Measurements from ENCODE around the gene CACNB1.

The CACNB1 gene

GRCh38 chr17:39197380-39198185, at the start of gene CACNB1:
Gene CACNB1 (minus strand): TSS chr17:39197669. CDS start chr17:39197495, 174 bp downstream.
- DNase-seq: peak; percentile 84

- no peak for DNase-seq
Measured at GRCh38 chr17:39246274-39246673, 48.8 kb upstream of the CACNB1 start.

DNA sequence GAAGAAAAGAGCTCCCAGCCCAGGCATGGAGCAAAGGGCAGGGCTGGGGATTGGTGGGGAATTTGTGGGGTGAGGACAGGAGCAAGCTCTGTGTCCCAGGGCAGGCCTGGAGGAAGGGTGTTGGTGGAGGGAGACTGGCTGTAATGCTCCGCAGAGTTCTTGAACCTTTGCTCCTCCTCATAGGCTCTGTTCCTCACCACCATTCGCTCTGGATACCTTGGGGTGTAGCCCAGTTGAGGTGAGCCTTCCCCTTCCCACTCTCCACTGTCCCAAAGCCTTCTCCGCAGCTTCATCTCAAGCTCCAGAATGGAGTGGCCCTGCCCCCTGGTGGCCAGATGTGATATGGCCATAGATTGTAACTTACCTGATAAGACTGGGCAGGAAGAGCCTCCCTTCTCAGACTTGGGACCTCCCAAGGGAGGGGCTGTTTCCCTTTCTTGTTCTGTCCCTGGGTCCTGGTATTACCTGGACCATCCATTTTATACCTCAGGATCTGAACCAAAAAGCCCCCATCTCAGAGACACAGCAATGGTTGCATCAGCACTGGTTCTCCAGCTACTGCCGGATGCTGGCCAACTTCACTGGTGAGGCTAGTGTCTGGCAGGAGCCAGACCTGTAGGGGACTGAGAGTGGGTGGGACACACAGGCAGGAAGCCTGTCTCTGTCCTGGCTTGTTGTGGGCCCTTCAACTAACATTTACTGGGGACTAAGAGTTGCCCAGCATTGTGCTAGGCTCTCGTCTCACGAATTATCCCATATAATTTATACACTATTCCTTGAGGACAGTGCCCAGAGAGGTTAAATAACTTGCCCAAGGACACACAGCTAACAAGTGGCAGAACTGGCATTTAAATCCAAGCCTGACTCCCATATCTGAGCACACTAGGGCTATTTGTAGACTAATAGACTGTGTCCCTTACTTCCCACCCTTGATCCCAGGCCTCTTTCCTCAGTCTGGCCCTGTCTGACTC, 47.4 kb upstream of the CACNB1 start:
- DNase-seq: peak; percentile 85

- peak; percentile 45 for DNase-seq
Measured at GRCh38 chr17:39244016-39244599, 46.6 kb upstream of the CACNB1 start.

DNA sequence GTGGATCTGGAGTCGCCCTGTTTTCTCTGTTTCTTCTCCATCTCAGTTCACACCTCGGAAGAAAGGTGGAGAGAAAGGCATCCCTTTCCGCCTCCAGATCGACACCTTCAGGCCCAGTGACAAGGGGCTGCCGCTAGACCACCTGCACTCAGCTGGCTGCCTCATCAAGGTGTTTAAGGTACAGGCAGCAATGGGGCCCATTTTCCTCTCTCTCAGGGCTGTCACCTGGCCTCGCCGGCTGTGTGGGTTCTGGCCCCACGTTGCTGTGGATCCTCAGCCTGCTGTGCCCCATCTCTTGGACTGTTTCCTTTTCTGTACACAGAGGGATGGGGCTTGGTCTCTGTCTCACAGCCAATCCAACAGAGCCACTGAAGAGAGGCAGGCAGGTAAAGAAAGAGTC, 45.7 kb upstream of the CACNB1 start:
- DNase-seq: no peak

GRCh38 chr17:39240631-39241030, 43.2 kb upstream of the CACNB1 start:
- DNase-seq: no peak

DNA sequence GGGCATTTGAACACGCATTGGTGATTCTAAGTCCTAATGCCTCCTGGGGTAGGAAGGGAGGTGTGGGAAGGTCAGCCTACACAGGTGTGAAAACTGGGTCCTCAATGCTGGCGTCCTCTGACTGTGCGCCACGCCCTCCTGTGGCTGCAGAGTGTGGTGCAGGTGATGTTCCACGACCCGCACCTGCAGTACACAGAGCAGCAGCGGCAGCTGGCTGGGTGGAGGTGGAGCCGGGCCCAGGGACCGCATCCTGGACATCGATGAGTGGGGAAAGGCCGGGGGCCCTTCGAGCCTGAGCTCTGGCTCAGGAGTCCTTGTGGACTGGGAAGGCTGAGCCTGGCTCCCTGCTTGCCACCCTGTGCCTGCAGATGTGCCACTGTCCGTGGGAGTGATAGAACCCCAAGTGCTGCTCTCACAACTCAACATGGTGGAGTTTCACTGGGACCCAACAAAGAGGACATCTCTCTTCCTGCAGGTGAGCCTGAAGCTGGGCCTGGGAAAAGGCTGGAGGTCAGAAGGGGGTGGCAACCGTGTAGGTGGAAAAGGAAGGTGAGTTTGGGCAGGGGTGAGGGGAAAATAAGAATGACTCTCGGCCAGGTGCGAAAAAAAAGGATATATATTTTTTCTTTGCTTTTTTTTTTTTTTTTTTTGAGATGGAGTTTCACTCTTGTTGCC, 42.3 kb upstream of the CACNB1 start:
- peak; percentile 45 for DNase-seq

DNA sequence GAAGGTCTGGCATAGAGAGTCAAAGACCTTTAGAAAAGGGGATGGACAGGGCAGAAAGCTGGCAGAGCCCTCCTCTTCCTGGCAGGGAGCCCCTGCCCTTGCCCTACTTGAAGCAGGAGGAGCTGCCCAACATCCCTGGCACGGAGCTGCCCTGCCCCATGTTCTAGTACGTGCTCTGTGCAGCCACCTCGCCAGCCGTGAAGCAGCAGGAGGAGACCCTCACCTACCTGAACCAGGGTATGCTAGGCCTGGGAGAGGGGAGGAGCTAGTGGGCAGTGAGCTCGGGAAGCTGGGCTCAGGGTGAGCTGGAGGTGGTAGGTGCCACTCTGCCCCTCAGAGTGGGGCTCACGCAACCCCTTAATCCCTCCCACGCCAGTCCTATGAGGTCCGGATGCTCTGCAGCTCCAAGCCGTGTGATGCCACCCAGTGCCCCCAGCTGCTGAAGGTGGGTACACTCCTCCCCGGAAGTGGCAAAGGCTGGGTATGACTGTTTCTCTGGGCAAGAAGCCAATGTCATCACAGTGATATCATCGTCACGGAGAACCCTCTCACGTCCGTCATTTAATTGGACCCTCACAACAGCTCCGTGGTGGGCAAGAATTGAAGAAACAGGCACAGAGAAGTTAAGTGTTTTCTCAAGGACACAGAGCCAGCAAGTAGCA, 41.0 kb upstream of the CACNB1 start:
- no peak for DNase-seq

- no peak for DNase-seq
Measured at GRCh38 chr17:39237586-39237985, 40.1 kb upstream of the CACNB1 start.

GRCh38 chr17:39236981-39237441, 39.5 kb upstream of the CACNB1 start:
- no peak for DNase-seq

DNA sequence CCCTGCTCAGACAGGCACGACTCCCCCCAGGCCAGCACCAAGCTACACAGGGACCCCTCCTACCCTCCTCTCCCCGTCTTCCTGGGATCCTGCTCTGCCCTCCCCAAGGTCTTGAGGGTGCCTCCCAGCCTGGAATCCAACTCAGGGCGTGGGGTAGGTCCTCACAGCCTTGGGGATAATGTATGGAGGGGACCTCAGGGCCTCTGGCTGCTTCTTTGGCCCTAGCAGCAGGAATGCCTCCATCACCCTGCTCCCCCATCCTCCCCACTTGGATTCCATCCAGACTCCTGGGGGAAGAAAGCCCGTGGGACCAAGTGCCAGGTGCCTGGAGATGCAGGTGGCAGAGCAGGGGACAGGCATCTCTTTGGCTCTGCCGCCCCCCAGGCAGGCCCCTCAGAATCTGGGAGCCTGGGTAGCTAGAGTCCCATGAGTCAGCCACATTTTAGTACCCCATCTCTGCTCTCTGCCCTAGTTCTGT, 39.0 kb upstream of the CACNB1 start:
- no peak for DNase-seq

DNA sequence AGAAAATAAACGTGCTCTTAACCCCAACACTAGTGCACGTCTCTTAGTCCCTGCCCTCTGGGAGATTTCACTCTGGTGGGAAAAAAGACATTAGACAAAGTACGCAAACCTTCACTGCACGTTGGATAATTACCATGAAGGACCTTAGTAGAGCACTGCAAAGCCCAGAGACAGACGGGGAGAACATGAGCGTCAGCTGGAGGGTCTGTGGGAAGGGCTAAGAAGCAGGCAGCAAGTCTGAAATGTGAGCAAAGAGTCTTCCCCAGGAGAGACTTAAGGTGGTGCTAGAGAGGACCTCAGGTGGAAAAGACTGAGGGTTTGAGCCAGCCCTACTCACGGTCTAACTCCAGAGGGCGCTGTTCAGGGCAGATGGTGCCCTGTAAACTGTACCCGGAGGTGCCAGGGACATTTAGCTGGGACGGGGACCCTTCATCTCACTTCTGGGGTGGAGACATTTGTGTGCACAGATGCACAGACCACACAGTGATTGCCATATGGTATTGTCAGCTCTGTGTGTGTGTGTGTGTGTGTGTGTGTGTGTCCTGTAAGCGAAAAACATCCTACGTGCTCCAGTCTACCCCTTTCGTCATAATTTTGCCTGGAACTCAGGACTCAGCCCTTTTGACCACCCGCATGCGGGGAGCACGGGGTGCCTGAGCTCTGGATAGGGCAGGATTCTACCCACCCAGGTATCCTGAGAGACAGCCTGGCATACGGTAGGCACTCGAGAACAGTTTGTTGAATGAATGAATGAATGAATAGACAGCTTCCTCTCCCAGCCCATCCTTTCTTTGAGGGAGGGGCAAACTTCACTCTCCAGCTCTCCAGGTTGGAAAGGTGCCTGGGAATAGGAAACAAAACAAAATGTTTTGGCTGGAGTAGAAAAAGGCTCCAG, 38.3 kb upstream of the CACNB1 start:
- peak; percentile 62 for DNase-seq

GRCh38 chr17:39231591-39232551, 34.4 kb upstream of the CACNB1 start:
- peak; percentile 78 for DNase-seq

GRCh38 chr17:39231091-39231561, 33.7 kb upstream of the CACNB1 start:
- peak; percentile 42 for DNase-seq

- no peak for DNase-seq
Measured at GRCh38 chr17:39230361-39230760, 32.9 kb upstream of the CACNB1 start.

DNA sequence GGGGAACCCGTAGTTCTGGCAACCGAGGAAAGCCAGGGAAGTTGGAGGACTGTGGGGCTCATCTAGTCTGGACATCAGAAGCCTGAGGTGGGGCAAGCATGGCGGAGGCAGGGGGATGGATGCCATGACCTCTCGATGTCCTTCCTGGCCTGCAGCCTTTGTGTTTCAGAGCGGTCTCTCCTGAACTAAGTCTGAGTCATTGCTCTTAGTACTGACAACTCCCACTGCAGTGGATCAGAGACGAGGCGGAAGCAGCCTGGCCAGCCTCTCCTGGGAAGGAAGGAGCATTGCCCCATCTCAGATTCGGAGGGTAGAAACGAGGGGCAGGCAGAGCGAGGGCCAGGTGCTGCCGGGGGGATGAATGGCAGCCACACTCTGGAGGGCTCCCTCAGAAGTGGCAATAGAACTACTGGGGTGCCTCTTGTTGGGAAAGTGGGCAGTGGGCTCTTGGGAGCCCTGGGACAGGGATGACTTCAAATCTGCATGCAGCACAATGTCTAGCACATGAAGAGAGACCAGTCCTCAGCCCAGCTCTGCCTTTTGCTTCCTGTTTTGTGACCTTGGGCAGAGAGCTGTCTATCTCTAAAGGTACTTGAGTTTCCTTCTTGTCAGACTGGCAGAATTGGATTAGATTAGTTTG, 31.9 kb upstream of the CACNB1 start:
- no peak for DNase-seq

GRCh38 chr17:39227364-39227919, 30.0 kb upstream of the CACNB1 start:
- DNase-seq: no peak

DNA sequence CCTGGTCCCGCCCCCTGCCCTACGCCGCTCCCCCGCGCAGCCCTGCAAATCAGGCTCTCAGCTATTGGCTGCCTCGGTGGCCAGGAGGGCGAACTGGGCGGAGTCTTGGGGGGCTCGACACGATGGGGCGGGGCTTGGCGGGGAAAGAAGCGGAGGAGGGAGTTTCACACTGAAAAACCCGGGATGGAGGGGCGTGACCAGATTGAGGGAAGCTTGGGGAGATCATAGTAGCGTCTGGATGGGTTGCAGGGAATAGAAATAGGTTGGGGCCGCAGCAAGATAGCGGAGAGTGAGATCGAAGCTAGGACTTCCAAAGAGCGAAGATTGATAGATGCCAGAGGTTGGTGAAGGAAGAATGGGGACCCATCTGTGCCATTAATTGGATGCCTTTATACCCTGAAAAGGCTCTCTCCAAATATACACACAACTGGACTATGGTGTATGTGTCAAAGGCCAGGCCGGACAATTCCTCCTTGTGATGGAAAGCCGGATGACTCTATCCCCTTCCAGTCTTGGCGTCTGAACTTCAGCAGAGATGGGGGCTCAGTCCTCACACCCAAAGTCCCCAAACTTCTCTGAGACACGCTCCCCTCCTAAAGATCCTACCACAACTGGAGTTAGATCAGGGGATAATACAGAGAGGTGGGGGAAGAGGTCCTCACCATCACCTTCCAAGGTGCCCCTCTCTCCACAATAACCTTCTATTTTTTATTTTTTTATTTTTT, 28.7 kb upstream of the CACNB1 start:
- DNase-seq: peak; percentile 71

Measured in retina (tissue), 1 donor.